Measurements from ENCODE around the gene AFTPH.

GRCh38 chr2:64524604-64525316 lies 632 bp downstream of the AFTPH start:
- TF ChIP-seq POLR2A (IDR thresholded peaks at IDR 0.05) (no peak), CTCF (IDR thresholded peaks at IDR 0.05) (no peak)

All from right lobe of liver (tissue), 4 donors.